ENCODE measurements around the gene CHRNA4.
"Not testable (repeated sequence)": the region's sequence is repeated elsewhere in the genome, so short reads cannot be mapped to it uniquely, and the experiment has no call there.

GRCh38 chr20:63335060-63335459 is 26.1 kb downstream of the CHRNA4 start:
- TF ChIP-seq, protein P1, sequence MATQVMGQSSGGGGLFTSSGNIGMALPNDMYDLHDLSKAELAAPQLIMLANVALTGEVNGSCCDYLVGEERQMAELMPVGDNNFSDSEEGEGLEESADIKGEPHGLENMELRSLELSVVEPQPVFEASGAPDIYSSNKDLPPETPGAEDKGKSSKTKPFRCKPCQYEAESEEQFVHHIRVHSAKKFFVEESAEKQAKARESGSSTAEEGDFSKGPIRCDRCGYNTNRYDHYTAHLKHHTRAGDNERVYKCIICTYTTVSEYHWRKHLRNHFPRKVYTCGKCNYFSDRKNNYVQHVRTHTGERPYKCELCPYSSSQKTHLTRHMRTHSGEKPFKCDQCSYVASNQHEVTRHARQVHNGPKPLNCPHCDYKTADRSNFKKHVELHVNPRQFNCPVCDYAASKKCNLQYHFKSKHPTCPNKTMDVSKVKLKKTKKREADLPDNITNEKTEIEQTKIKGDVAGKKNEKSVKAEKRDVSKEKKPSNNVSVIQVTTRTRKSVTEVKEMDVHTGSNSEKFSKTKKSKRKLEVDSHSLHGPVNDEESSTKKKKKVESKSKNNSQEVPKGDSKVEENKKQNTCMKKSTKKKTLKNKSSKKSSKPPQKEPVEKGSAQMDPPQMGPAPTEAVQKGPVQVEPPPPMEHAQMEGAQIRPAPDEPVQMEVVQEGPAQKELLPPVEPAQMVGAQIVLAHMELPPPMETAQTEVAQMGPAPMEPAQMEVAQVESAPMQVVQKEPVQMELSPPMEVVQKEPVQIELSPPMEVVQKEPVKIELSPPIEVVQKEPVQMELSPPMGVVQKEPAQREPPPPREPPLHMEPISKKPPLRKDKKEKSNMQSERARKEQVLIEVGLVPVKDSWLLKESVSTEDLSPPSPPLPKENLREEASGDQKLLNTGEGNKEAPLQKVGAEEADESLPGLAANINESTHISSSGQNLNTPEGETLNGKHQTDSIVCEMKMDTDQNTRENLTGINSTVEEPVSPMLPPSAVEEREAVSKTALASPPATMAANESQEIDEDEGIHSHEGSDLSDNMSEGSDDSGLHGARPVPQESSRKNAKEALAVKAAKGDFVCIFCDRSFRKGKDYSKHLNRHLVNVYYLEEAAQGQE (IDR thresholded peaks at IDR 0.05; ENCODE audit: low read depth, low read length), result not testable (repeated sequence)
- not testable (repeated sequence) for TF ChIP-seq NFXL1 (IDR thresholded peaks at IDR 0.05; ENCODE audit: borderline replicate concordance); CTCF (IDR thresholded peaks at IDR 0.05 in 2 of 3, conservative IDR thresholded peaks at IDR 0.05 in 1 of 3; ENCODE audit: control insufficient read depth in 2 of 3, extremely low read depth in 1 of 3, insufficient read depth in 1 of 3, low read depth in 3 of 3, low read length in 3 of 3); MXI1 (IDR thresholded peaks at IDR 0.05; ENCODE audit: low read depth, low read length); NRF1 (conservative IDR thresholded peaks at IDR 0.05; ENCODE audit: low read depth, low read length); ZBED1 (IDR thresholded peaks at IDR 0.05; ENCODE audit: borderline replicate concordance); HDAC2 (IDR thresholded peaks at IDR 0.05); EZH2 (IDR thresholded peaks at IDR 0.05; ENCODE audit: borderline replicate concordance, control insufficient read depth, low read depth, low read length); FOXM1 (IDR thresholded peaks at IDR 0.05; ENCODE audit: low read depth, low read length); SP1 (IDR thresholded peaks at IDR 0.05; ENCODE audit: low read depth, low read length); EP300 (IDR thresholded peaks at IDR 0.05; ENCODE audit: borderline replicate concordance in 1 of 2, control insufficient read depth in 1 of 2, low read depth in 2 of 2, low read length in 2 of 2)
